Tibial nerve (tissue), 4 donors: ENCODE results near the gene OR7G1.

Experiments
- EP300 ChIP-seq, 2 donors: sonication (generic); formaldehyde crosslinking; IDR thresholded peaks; one replicate each; pipeline ENCODE4 v1.6.1; 2017; ENCODE audit warnings: antibody characterized with exemption in 2 of 2, mild to moderate bottlenecking in 1 of 2
- POLR2A ChIP-seq, 2 donors: fragments of 450-650 bp; IDR thresholded peaks; one replicate each; pipeline ENCODE4 v1.6.1; 2017; ENCODE audit warnings: antibody characterized with exemption in 2 of 2, mild to moderate bottlenecking in 2 of 2, moderate library complexity in 2 of 2
- TF ChIP-seq, protein P1 (sequence below), 5 experiments: fragments of 200-600 bp in 3 of 5; fragments of 450-650 bp in 2 of 5; sonication (generic) in 3 of 5; IDR thresholded peaks; one replicate each; pipeline ENCODE4 v1.5.1; 2016 to 2019; ENCODE audit warnings: antibody characterized with exemption in 5 of 5, mild to moderate bottlenecking in 3 of 5, moderate library complexity in 2 of 5

- TF ChIP-seq POLR2A (IDR thresholded peaks at IDR 0.05) (no peak), EP300 (IDR thresholded peaks at IDR 0.05) (no peak)
- TF ChIP-seq, protein P1, sequence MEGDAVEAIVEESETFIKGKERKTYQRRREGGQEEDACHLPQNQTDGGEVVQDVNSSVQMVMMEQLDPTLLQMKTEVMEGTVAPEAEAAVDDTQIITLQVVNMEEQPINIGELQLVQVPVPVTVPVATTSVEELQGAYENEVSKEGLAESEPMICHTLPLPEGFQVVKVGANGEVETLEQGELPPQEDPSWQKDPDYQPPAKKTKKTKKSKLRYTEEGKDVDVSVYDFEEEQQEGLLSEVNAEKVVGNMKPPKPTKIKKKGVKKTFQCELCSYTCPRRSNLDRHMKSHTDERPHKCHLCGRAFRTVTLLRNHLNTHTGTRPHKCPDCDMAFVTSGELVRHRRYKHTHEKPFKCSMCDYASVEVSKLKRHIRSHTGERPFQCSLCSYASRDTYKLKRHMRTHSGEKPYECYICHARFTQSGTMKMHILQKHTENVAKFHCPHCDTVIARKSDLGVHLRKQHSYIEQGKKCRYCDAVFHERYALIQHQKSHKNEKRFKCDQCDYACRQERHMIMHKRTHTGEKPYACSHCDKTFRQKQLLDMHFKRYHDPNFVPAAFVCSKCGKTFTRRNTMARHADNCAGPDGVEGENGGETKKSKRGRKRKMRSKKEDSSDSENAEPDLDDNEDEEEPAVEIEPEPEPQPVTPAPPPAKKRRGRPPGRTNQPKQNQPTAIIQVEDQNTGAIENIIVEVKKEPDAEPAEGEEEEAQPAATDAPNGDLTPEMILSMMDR (IDR thresholded peaks at IDR 0.05) = no peak
These were observed at the start of gene OR7G1 for GRCh38 chr19:9115307-9115813.
